Heart right ventricle (tissue), 16 donors: ENCODE measurements around the gene RASAL2. TPM values are rescaled to one million over a fixed set of nuclear protein-coding genes. Genes with fewer than 3 reads are reported as not detected.

Experiments
- ATAC-seq, 8 donors: fragments of 200-7000 bp; cut with Tn5 transposase; one replicate each; pipeline ENCODE4 v1.9.1; 2020; ENCODE audit warnings: mild to moderate bottlenecking in 8 of 8, moderate library complexity in 8 of 8, moderate number of reproducible peaks in 1 of 8
- DNase-seq, 2 donors: peaks; one replicate each; pipeline ENCODE4 v3.0.0-alpha.2; 2020
- H3K27ac ChIP-seq, 10 donors: fragments of 200-600 bp; sonication (generic) in 2 of 10; one replicate each; pipeline versions ENCODE4 v1.5.0 to v1.8.0; 2020 to 2022; ENCODE audit warnings: mild to moderate bottlenecking in 3 of 10
- H3K27me3 ChIP-seq, 7 donors: fragments of 200-600 bp; one replicate each; pipeline ENCODE4 v1.8.0; 2021 to 2022; ENCODE audit warnings: mild to moderate bottlenecking in 2 of 7
- H3K36me3 ChIP-seq, 9 donors: fragments of 200-600 bp; sonication (generic) in 1 of 9; one replicate each; pipeline versions ENCODE4 v1.5.0 to v1.8.0; 2020 to 2022; ENCODE audit warnings: mild to moderate bottlenecking in 2 of 9
- H3K4me1 ChIP-seq, 9 donors: fragments of 200-600 bp; sonication (generic) in 1 of 9; one replicate each; pipeline versions ENCODE4 v1.5.0 to v1.8.0; 2020 to 2022; ENCODE audit warnings: mild to moderate bottlenecking in 4 of 9
- H3K4me3 ChIP-seq, 10 donors: fragments of 200-600 bp; sonication (generic) in 2 of 10; one replicate each; pipeline versions ENCODE4 v1.5.0 to v1.8.0; 2020 to 2022; ENCODE audit warnings: mild to moderate bottlenecking in 7 of 10, moderate library complexity in 2 of 10
- H3K9me3 ChIP-seq, 11 donors: fragments of 200-600 bp in 10 of 11; sonication (generic) in 2 of 11; one replicate each; pipeline versions ENCODE4 v1.5.0 to v1.8.0; 2013 to 2022; ENCODE audit warnings: mild to moderate bottlenecking in 2 of 11, control low read depth in 1 of 11, moderate library complexity in 1 of 11
- CTCF ChIP-seq, 9 donors: fragments of 200-600 bp; sonication (generic) in 2 of 9; IDR thresholded peaks; one replicate each; pipeline versions ENCODE4 v1.5.0 to v1.8.0; 2021 to 2022; ENCODE audit warnings: antibody characterized with exemption in 9 of 9, mild to moderate bottlenecking in 5 of 9, moderate library complexity in 1 of 9
- WGBS, 2 donors: extraction: QIAGEN DNeasy Blood & Tissue Kit; methylation state at CpG; one replicate each; pipeline ENCODE4 v1.1.7; 2013; ENCODE audit warnings: inconsistent platforms in 1 of 2; 5-methylcytosine and 5-hydroxymethylcytosine counted together
- intact Hi-C, 10 donors: fragments of 100-400 bp; cut with DNase I; formaldehyde crosslinking; loops; one replicate each; pipeline versions ENCODE4 v1.11.1 to v1.14.2; 2022
- polyA plus RNA-seq, 2 donors: library from polyadenylated mRNA; stranded (reverse); fragments of 200-250 nt; gene quantifications; one replicate each; pipeline ENCODE4 v1.2.3, GENCODE V29; 2013
- total RNA-seq, 10 donors: library from RNA; stranded (reverse); fragmentation: NEBNext Ultra II Directional in 3 of 10; extraction: Animal tissue kit (Norgen Biotek cat#: 25700) in 3 of 10; gene quantifications; one replicate each; pipeline versions ENCODE4 v1.2.1 to v1.2.4, GENCODE V29; 2021 to 2023
- donor health status: Arrhythmogenic right ventricular cardiomyopathy.
- donor health status: ischemic (EF 13 %, LVEDD 7.1; RV severe dilation, severe dysfunction).
- donor health status: healthy with polysubstance abuse.
- donor health status: DM: no; HTN: yes; CAD: no.
- donor health status: DM: no; HTN: no; CAD: no.
- donor health status: ischemic (EF 25% LVEDD 6.9; RV normal size, moderate dysfunction).
- donor health status: ischemic (EF 25% LVEDD 5.7; RV mildly dilated, moderate dysfunction).
- donor health status: healthy.
- donor health status: DM: yes; HTN: yes; CAD: no.
- donor health status: Ischemic cardiomyopathy.
- donor health status: ischemic (EF 35%, LVEDD 5.7; RV mildly dilated, moderate dysfunction).
- donor health status: nonischemic (EF 11% LVEDD 7.7; RV severe dilation, severe dysfunction).
- donor health status: DM: yes; HTN: yes; CAD: no.
- donor health status: PGD.
- donor health status: ischemic (EF 29% LVEDD 5.4; RV normal size, mild dysfunction).
- donor health status: nonischemic (EF 23%, LVEDD 6.1; RV moderate dilation, normal function).

RASAL2 gene
- total and polyA plus RNA-seq, 12 donors = 3.5 to 59.8 (median 36.2) TPM

GRCh38 chr1:178224358-178224757 lies 130.5 kb downstream of the RASAL2 start:
- H3K4me1 ChIP-seq = peaks cover 0 to 19% (median 4%) of the 10 kb centered on the region in 9 donors
- no peaks in the 10 kb centered on the region for H3K27me3 ChIP-seq
- intact Hi-C loops = no loop called here
- no peak for ATAC-seq
- no peak for DNase-seq
- H3K27ac ChIP-seq = no peak overlapping the region
- no peak overlapping the region for H3K4me3 ChIP-seq
- peaks cover 0 to 3% (median 0%) of the 10 kb centered on the region in 11 donors for H3K9me3 ChIP-seq
- no peak for TF ChIP-seq CTCF (IDR thresholded peaks at IDR 0.05)
- no peaks in the 10 kb centered on the region for H3K36me3 ChIP-seq
- WGBS, 2 donors = 51 to 57% methylated on average over 4 of the region's 4 CpGs

- Histone ChIP-seq H3K4me3 (no peak overlapping the region), H3K9me3 (peaks cover 0 to 3% (median 0%) of the 10 kb centered on the region in 11 donors), H3K4me1 (peaks cover 0 to 23% (median 0%) of the 10 kb centered on the region in 9 donors), H3K27me3 (no peaks in the 10 kb centered on the region), H3K27ac (no peak overlapping the region), H3K36me3 (no peaks in the 10 kb centered on the region)
- intact Hi-C loops = no loop called here
- DNase-seq (no peak), ATAC-seq (no peak)
- 97% methylated on average over 5 of the region's 5 CpGs for WGBS, 2 donors
- TF ChIP-seq CTCF (IDR thresholded peaks at IDR 0.05) = no peak
These were observed 137.0 kb downstream of the RASAL2 start for GRCh38 chr1:178230881-178231409.

GRCh38 chr1:178232108-178232507 lies 138.2 kb downstream of the RASAL2 start:
- DNase-seq (no peak), ATAC-seq (no peak)
- H3K27me3 ChIP-seq = no peaks in the 10 kb centered on the region
- no peak overlapping the region for H3K4me3 ChIP-seq
- H3K4me1 ChIP-seq = peaks cover 0 to 23% (median 0%) of the 10 kb centered on the region in 9 donors
- intact Hi-C loops = no loop called here
- peaks cover 0 to 3% (median 0%) of the 10 kb centered on the region in 11 donors for H3K9me3 ChIP-seq
- no peaks in the 10 kb centered on the region for H3K36me3 ChIP-seq
- no peak for TF ChIP-seq CTCF (IDR thresholded peaks at IDR 0.05)
- no peak overlapping the region for H3K27ac ChIP-seq

- H3K4me3 ChIP-seq = no peak overlapping the region
- intact Hi-C loops = no loop called here
- H3K27ac ChIP-seq = no peak overlapping the region
- WGBS, 2 donors = 95 to 96% methylated on average over 3 of the region's 3 CpGs
- H3K9me3 ChIP-seq = peaks cover 0 to 3% (median 0%) of the 10 kb centered on the region in 11 donors
- no peak for ATAC-seq
- TF ChIP-seq CTCF (IDR thresholded peaks at IDR 0.05) = no peak
- peaks cover 0 to 23% (median 2%) of the 10 kb centered on the region in 9 donors for H3K4me1 ChIP-seq
- H3K27me3 ChIP-seq = no peaks in the 10 kb centered on the region
- no peak for DNase-seq
- H3K36me3 ChIP-seq = no peaks in the 10 kb centered on the region
These were observed 139.0 kb downstream of the RASAL2 start for GRCh38 chr1:178232949-178233348.
